Keratinocyte (primary cell): ENCODE results near the gene ABHD10. TPM values are rescaled to one million over a fixed set of nuclear protein-coding genes. Genes with fewer than 3 reads are reported as not detected.

ENCODE experiments used
- DNase-seq: peaks from one replicate; pipeline ENCODE4 v3.0.0-alpha.2; 2011; ENCODE audit warnings: low read depth, missing footprints, low spot score
- FAIRE-seq: peaks from 2 replicates; lab custom pipeline; 2011; peaks lifted over from hg19 to GRCh38; lab: Jason Lieb, UNC
- H2AFZ ChIP-seq: 2 replicates; pipeline ENCODE4 v1.6.0; 2012; ENCODE audit warnings: low read length, control low read depth, inconsistent platforms; ENCODE audit not compliant: control insufficient read depth
- H3K27ac ChIP-seq: 2 replicates; pipeline ENCODE4 v1.5.1; 2011; ENCODE audit warnings: low read length; ENCODE audit not compliant: control insufficient read depth, insufficient read depth
- H3K27me3 ChIP-seq: 3 replicates; pipeline ENCODE4 v1.6.0; 2011; ENCODE audit warnings: low read length; ENCODE audit not compliant: control insufficient read depth, insufficient read depth; ENCODE audit errors: extremely low read depth
- H3K36me3 ChIP-seq, 2 experiments: 2 replicates in 1 of 2; 3 replicates in 1 of 2; pipeline ENCODE4 v1.5.1; 2011; ENCODE audit warnings: low read length in 2 of 2, mild to moderate bottlenecking in 1 of 2; ENCODE audit not compliant: control insufficient read depth in 2 of 2, insufficient read depth in 2 of 2; ENCODE audit errors: extremely low read depth in 1 of 2
- H3K4me1 ChIP-seq: 3 replicates; pipeline ENCODE4 v1.5.1; 2011; ENCODE audit warnings: low read length; ENCODE audit not compliant: control insufficient read depth, insufficient read depth; ENCODE audit errors: extremely low read depth
- H3K4me2 ChIP-seq: 3 replicates; pipeline ENCODE4 v1.6.0; 2011; ENCODE audit warnings: low read depth, low read length; ENCODE audit not compliant: control insufficient read depth, insufficient read depth; ENCODE audit errors: extremely low read depth
- H3K4me3 ChIP-seq, 3 experiments: fragments of 200-600 bp in 1 of 3; sonication (generic) in 1 of 3; 2 replicates in 2 of 3; 3 replicates in 1 of 3; pipeline ENCODE4 v1.5.1; 2011 to 2016; ENCODE audit warnings: low read length in 3 of 3, mild to moderate bottlenecking in 3 of 3, control low read depth in 2 of 3, inconsistent platforms in 1 of 3, low read depth in 1 of 3, mixed read lengths in 1 of 3, mixed run types in 1 of 3, moderate library complexity in 1 of 3; ENCODE audit not compliant: control insufficient read depth in 2 of 3, insufficient read depth in 2 of 3; ENCODE audit errors: extremely low read depth in 1 of 3
- H3K79me2 ChIP-seq: 2 replicates; pipeline ENCODE4 v1.6.0; 2012; ENCODE audit warnings: low read length; ENCODE audit not compliant: control insufficient read depth, insufficient read depth
- H3K9ac ChIP-seq: 3 replicates; pipeline ENCODE4 v1.6.0; 2011; ENCODE audit warnings: low read length; ENCODE audit not compliant: control insufficient read depth, insufficient read depth; ENCODE audit errors: extremely low read depth
- H3K9me1 ChIP-seq: 3 replicates; pipeline ENCODE4 v1.6.0; 2011; ENCODE audit warnings: low read length; ENCODE audit not compliant: control insufficient read depth, insufficient read depth; ENCODE audit errors: extremely low read depth
- H3K9me3 ChIP-seq: 2 replicates; pipeline ENCODE4 v1.5.1; 2012; ENCODE audit warnings: low read depth, low read length; ENCODE audit not compliant: control insufficient read depth
- H4K20me1 ChIP-seq: 3 replicates; pipeline ENCODE4 v1.6.0; 2011; ENCODE audit warnings: low read length; ENCODE audit not compliant: control insufficient read depth, insufficient read depth; ENCODE audit errors: extremely low read depth
- CTCF ChIP-seq, 3 experiments: IDR thresholded peaks in 1 of 3; conservative IDR thresholded peaks in 1 of 3; optimal IDR thresholded peaks in 1 of 3; 2 replicates in 2 of 3; 3 replicates in 1 of 3; pipeline versions ENCODE3 to v1.5.1; 2011; ENCODE audit warnings: low read length in 3 of 3, mild to moderate bottlenecking in 3 of 3, moderate library complexity in 2 of 3, control low read depth in 1 of 3, inconsistent platforms in 1 of 3; ENCODE audit not compliant: insufficient read depth in 2 of 3; ENCODE audit errors: extremely low read depth in 1 of 3
- EZH2 ChIP-seq: IDR thresholded peaks from one replicate; pipeline ENCODE4 v1.6.1; 2012; ENCODE audit warnings: inconsistent platforms, mild to moderate bottlenecking, low read length, moderate library complexity
- dilution Hi-C: fragments of 300-500 bp; cut with MboI; formaldehyde crosslinking; loops from one replicate; pipeline ENCODE4 v1.7.0; 2020; ENCODE audit warnings: low sequenced_read_pairs; ENCODE audit not compliant: extremely low pct_ligation_motif_present
- polyA plus RNA-seq, 5 experiments: library from polyadenylated mRNA; depleted of rRNA in 3 of 5; stranded (reverse) in 3 of 5; stranded (forward) in 1 of 5; unstranded in 1 of 5; fragments of >200 nt; gene quantifications; 1 replicate in 1 of 5; 2 replicates in 3 of 5; 3 replicates in 1 of 5; pipeline versions ENCODE4 v1.2.1 to v1.2.3, GENCODE V29; 2011 to 2012; ENCODE audit warnings: missing spikeins in 2 of 5, low read depth in 1 of 5, low replicate concordance in 1 of 5

ABHD10 gene
- polyA plus RNA-seq, 1 donor (not counting 4 experiments of a cell fraction or from before 2014, with no cell fraction given): 22.2 TPM

GRCh38 chr3:111968319-111969054 is 10.3 kb upstream of the ABHD10 start:
- TF ChIP-seq CTCF (optimal IDR thresholded peaks at IDR 0.05 in 1 of 3, IDR thresholded peaks at IDR 0.05 in 1 of 3, conservative IDR thresholded peaks at IDR 0.05 in 1 of 3; ENCODE audit: extremely low read depth in 1 of 3, insufficient read depth in 2 of 3, low read length in 3 of 3): no peak
- TF ChIP-seq EZH2: no peak
- Histone ChIP-seq H3K4me3 (no peak overlapping the region), H4K20me1 (no peaks in the 10 kb centered on the region), H3K9me1 (no peaks in the 10 kb centered on the region), H3K27ac (no peak overlapping the region), H3K9me3 (no peaks in the 10 kb centered on the region), H3K27me3 (no peaks in the 10 kb centered on the region), H3K79me2 (no peaks in the 10 kb centered on the region), H3K9ac (no peak overlapping the region), H3K36me3 (peaks cover 17 to 58% of the 10 kb centered on the region in 2 experiments), H2AFZ (no peak overlapping the region), H3K4me2 (no peak overlapping the region), H3K4me1 (peaks cover 4% of the 10 kb centered on the region)
- dilution Hi-C loops: no loop called here
- DNase-seq: no peak
- no peak for FAIRE-seq

GRCh38 chr3:111970376-111970775 is 8.4 kb upstream of the ABHD10 start:
- dilution Hi-C loops: no loop called here
- DNase-seq (no peak), FAIRE-seq (no peak)
- Histone ChIP-seq H3K9ac (no peak overlapping the region), H3K36me3 (peaks cover 17 to 48% of the 10 kb centered on the region in 2 experiments), H3K4me2 (no peak overlapping the region), H2AFZ (no peak overlapping the region), H3K9me3 (no peaks in the 10 kb centered on the region), H3K9me1 (no peaks in the 10 kb centered on the region), H3K4me1 (peaks cover 4% of the 10 kb centered on the region), H4K20me1 (no peaks in the 10 kb centered on the region), H3K4me3 (no peak overlapping the region), H3K27ac (no peak overlapping the region), H3K79me2 (no peaks in the 10 kb centered on the region), H3K27me3 (no peaks in the 10 kb centered on the region)
- TF ChIP-seq CTCF (optimal IDR thresholded peaks at IDR 0.05 in 1 of 3, IDR thresholded peaks at IDR 0.05 in 1 of 3, conservative IDR thresholded peaks at IDR 0.05 in 1 of 3; ENCODE audit: extremely low read depth in 1 of 3, insufficient read depth in 2 of 3, low read length in 3 of 3): no peak
- no peak for TF ChIP-seq EZH2
